ENCODE measurements around the gene CHCHD3.

The CHCHD3 gene

GRCh38 chr7:133081599-133082389 lies at the start of gene CHCHD3:
CHCHD3 (minus strand) TSS chr7:133082090; CDS start chr7:133081937, 153 bp downstream.
- no peaks in the 10 kb centered on the region for H3K9me3 Mint-ChIP-seq
- intact Hi-C loops (cut with micrococcal nuclease), result loop anchor here (2.0 to 5.0 kb wide), 3 partner anchors 171 to 1236 kb away; partner anchors contain the start of genes EXOC4, LRGUK and SLC35B4
- no peaks in the 10 kb centered on the region for H3K27me3 Mint-ChIP-seq
- H3K4me1 Mint-ChIP-seq (ENCODE audit: low read depth), result peaks cover 19% of the 10 kb centered on the region
- H3K4me3 Mint-ChIP-seq, result peak within 1 kb of the TSS; percentile 80
- H3K36me3 Mint-ChIP-seq (ENCODE audit: low read depth), result peaks cover 5% of the 10 kb centered on the region
- peak within 1 kb of the TSS; percentile 93 for H3K27ac Mint-ChIP-seq

DNA sequence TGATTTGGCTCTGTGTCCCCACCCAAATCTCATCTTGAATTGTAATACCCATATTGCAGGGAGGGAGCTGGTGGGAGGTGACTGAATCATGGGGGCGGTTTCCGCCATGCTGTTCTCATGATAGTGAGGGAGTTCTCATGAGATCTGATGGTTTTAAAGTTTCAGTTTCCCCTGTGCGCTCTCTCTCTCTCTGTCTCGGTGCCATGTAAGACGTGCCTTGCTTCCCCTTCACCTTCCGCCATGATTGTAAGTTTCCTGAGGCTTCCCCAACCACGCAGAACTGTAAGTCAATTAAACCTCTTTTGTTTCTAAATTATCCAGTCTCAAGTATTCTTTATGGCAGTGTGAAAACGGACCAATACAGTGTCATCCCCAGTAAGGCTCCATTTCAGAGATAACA lies 48.3 kb upstream of the CHCHD3 start:
- Mint-ChIP-seq H3K4me3 (no peak overlapping the region), H3K36me3 (ENCODE audit: low read depth) (no peaks in the 10 kb centered on the region), H3K9me3 (peaks cover 8% of the 10 kb centered on the region), H3K27ac (no peak overlapping the region), H3K27me3 (no peaks in the 10 kb centered on the region), H3K4me1 (ENCODE audit: low read depth) (no peaks in the 10 kb centered on the region)
- intact Hi-C loops (cut with micrococcal nuclease), result no loop called here

- Mint-ChIP-seq H3K36me3 (ENCODE audit: low read depth) (no peaks in the 10 kb centered on the region), H3K9me3 (peaks cover 8% of the 10 kb centered on the region), H3K27ac (no peak overlapping the region), H3K4me3 (no peak overlapping the region), H3K27me3 (no peaks in the 10 kb centered on the region), H3K4me1 (ENCODE audit: low read depth) (no peaks in the 10 kb centered on the region)
- intact Hi-C loops (cut with micrococcal nuclease), result no loop called here
Observed at GRCh38 chr7:133126422-133126821, 44.5 kb upstream of the CHCHD3 start.

GRCh38 chr7:133124974-133125373 lies 43.1 kb upstream of the CHCHD3 start:
- intact Hi-C loops (cut with micrococcal nuclease), result no loop called here
- Mint-ChIP-seq H3K36me3 (ENCODE audit: low read depth) (no peaks in the 10 kb centered on the region), H3K4me1 (ENCODE audit: low read depth) (no peaks in the 10 kb centered on the region), H3K27me3 (no peaks in the 10 kb centered on the region), H3K27ac (no peak overlapping the region), H3K4me3 (no peak overlapping the region), H3K9me3 (no peaks in the 10 kb centered on the region)

GRCh38 chr7:133121175-133121844 lies 39.4 kb upstream of the CHCHD3 start:
- intact Hi-C loops (cut with micrococcal nuclease), result no loop called here
- Mint-ChIP-seq H3K9me3 (no peaks in the 10 kb centered on the region), H3K36me3 (ENCODE audit: low read depth) (no peaks in the 10 kb centered on the region), H3K27ac (no peak overlapping the region), H3K4me1 (ENCODE audit: low read depth) (no peaks in the 10 kb centered on the region), H3K27me3 (no peaks in the 10 kb centered on the region), H3K4me3 (no peak overlapping the region)

- no peaks in the 10 kb centered on the region for H3K36me3 Mint-ChIP-seq (ENCODE audit: low read depth)
- H3K27ac Mint-ChIP-seq, result no peak overlapping the region
- peaks cover 2% of the 10 kb centered on the region for H3K27me3 Mint-ChIP-seq
- no peaks in the 10 kb centered on the region for H3K9me3 Mint-ChIP-seq
- H3K4me1 Mint-ChIP-seq (ENCODE audit: low read depth), result no peaks in the 10 kb centered on the region
- H3K4me3 Mint-ChIP-seq, result no peak overlapping the region
- intact Hi-C loops (cut with micrococcal nuclease), result no loop called here
Observed at GRCh38 chr7:133119067-133119466, 37.2 kb upstream of the CHCHD3 start.

- intact Hi-C loops (cut with micrococcal nuclease), result no loop called here
- Mint-ChIP-seq H3K36me3 (ENCODE audit: low read depth) (no peaks in the 10 kb centered on the region), H3K27ac (no peak overlapping the region), H3K4me1 (ENCODE audit: low read depth) (no peaks in the 10 kb centered on the region), H3K27me3 (peaks cover 2% of the 10 kb centered on the region), H3K9me3 (no peaks in the 10 kb centered on the region), H3K4me3 (no peak overlapping the region)
Observed at GRCh38 chr7:133118261-133118660, 36.4 kb upstream of the CHCHD3 start.

- Mint-ChIP-seq H3K4me3 (no peak overlapping the region), H3K36me3 (ENCODE audit: low read depth) (no peaks in the 10 kb centered on the region), H3K27ac (no peak overlapping the region), H3K27me3 (peaks cover 2% of the 10 kb centered on the region), H3K9me3 (no peaks in the 10 kb centered on the region), H3K4me1 (ENCODE audit: low read depth) (no peaks in the 10 kb centered on the region)
- intact Hi-C loops (cut with micrococcal nuclease), result no loop called here
Observed at GRCh38 chr7:133117452-133117851, 35.6 kb upstream of the CHCHD3 start.

DNA sequence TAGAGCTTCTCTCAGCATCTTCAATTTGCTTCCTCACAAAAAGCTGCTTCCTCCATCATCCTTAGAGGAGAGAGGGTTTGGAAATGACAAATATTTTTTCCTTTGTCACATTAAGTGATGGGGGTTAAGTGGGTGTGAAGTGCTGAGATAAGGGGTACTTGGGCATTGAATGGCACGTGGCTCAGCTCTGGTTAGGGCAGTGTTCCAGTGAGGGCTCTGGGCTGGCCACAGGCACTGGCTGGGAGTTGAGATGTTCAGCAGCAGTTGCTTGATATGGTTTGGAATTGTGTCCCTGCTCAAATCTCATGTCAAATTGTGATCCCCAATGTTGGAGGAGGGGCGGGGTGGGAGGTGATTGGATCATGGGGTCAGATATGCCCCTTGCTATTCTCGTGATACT lies 33.7 kb upstream of the CHCHD3 start:
- no peaks in the 10 kb centered on the region for H3K9me3 Mint-ChIP-seq
- no peak overlapping the region for H3K4me3 Mint-ChIP-seq

DNA sequence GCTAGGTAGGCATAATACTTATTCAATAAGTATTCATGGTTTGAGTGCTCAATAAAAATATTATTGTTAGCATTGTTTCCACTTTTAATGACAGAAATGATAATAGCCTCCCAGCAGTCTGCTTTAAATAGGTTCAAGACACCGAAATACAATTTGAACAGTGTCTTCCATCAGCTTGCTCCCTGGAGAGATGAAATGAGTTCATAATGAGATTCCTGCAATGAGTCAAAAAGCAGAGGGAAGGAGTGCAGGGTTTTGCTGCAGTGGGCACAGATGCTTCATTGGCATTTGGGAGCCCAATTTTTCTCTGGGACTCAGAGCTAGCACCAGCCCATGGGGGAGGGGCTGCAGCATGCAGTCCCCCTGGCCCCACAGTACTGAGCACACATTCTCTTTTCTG lies 32.6 kb upstream of the CHCHD3 start:
- Mint-ChIP-seq H3K9me3 (no peaks in the 10 kb centered on the region), H3K27me3 (peaks cover 4% of the 10 kb centered on the region), H3K4me1 (ENCODE audit: low read depth) (no peaks in the 10 kb centered on the region), H3K27ac (no peak overlapping the region), H3K36me3 (ENCODE audit: low read depth) (no peaks in the 10 kb centered on the region), H3K4me3 (no peak overlapping the region)
- intact Hi-C loops (cut with micrococcal nuclease), result no loop called here

More for the DNA sequence above, 33.7 kb upstream of the CHCHD3 start:
- intact Hi-C loops (cut with micrococcal nuclease), result no loop called here
- no peak overlapping the region for H3K27ac Mint-ChIP-seq
- H3K36me3 Mint-ChIP-seq (ENCODE audit: low read depth), result no peaks in the 10 kb centered on the region
- H3K27me3 Mint-ChIP-seq, result peaks cover 2% of the 10 kb centered on the region
- no peaks in the 10 kb centered on the region for H3K4me1 Mint-ChIP-seq (ENCODE audit: low read depth)

GRCh38 chr7:133112976-133113375 lies 31.1 kb upstream of the CHCHD3 start:
- intact Hi-C loops (cut with micrococcal nuclease), result no loop called here
- peaks cover 8% of the 10 kb centered on the region for H3K9me3 Mint-ChIP-seq
- H3K27me3 Mint-ChIP-seq, result peaks cover 4% of the 10 kb centered on the region
- no peak overlapping the region for H3K4me3 Mint-ChIP-seq
- H3K4me1 Mint-ChIP-seq (ENCODE audit: low read depth), result no peaks in the 10 kb centered on the region
- H3K36me3 Mint-ChIP-seq (ENCODE audit: low read depth), result no peaks in the 10 kb centered on the region
- H3K27ac Mint-ChIP-seq, result no peak overlapping the region

DNA sequence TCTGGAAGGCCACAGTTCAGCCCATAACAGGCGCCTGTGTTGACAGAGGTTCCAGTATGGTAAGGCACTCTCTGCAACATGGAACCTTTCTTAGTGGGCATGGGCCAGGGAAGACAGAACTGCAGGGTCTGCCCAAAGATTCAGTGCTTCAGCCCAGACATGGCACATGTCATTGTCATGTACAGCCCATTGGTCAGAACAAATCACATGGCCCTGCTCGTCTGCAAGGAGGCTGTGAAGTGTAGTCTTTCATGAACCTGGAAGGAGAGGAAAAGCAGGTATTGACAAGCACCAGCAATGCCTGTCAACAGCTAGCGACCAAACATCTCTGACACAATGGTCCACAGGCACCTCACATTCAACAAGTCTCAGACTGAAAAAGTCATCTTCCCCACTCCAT lies 30.4 kb upstream of the CHCHD3 start:
- Mint-ChIP-seq H3K27ac (no peak overlapping the region), H3K36me3 (ENCODE audit: low read depth) (no peaks in the 10 kb centered on the region), H3K4me1 (ENCODE audit: low read depth) (no peaks in the 10 kb centered on the region), H3K27me3 (peaks cover 4% of the 10 kb centered on the region), H3K4me3 (no peak overlapping the region), H3K9me3 (peaks cover 9% of the 10 kb centered on the region)
- intact Hi-C loops (cut with micrococcal nuclease), result no loop called here

DNA sequence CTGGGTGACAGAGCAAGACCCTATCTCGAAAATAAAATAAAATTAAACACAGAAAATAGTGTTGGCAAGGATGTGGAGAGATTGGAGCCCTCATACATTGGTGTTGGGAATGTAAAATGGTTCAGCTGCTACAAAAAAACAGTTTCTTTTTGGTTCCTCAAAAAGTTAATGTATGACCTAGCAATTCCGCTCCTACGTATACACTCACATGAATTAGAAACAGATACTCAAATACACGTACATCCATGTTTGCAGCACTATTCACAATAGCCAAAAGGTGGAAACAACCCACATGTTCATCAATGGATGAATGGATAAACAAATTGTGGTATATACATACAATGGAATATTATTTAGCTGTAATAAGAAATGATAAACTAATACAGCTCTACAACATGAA lies 28.4 kb upstream of the CHCHD3 start:
- intact Hi-C loops (cut with micrococcal nuclease), result no loop called here
- no peaks in the 10 kb centered on the region for H3K4me1 Mint-ChIP-seq (ENCODE audit: low read depth)
- H3K9me3 Mint-ChIP-seq, result peaks cover 9% of the 10 kb centered on the region
- no peaks in the 10 kb centered on the region for H3K36me3 Mint-ChIP-seq (ENCODE audit: low read depth)
- H3K27ac Mint-ChIP-seq, result no peak overlapping the region
- no peak overlapping the region for H3K4me3 Mint-ChIP-seq
- peaks cover 3% of the 10 kb centered on the region for H3K27me3 Mint-ChIP-seq

- no peak overlapping the region for H3K4me3 Mint-ChIP-seq
- H3K9me3 Mint-ChIP-seq, result peaks cover 9% of the 10 kb centered on the region
- intact Hi-C loops (cut with micrococcal nuclease), result no loop called here
- no peak overlapping the region for H3K27ac Mint-ChIP-seq
- no peaks in the 10 kb centered on the region for H3K36me3 Mint-ChIP-seq (ENCODE audit: low read depth)
- peaks cover 3% of the 10 kb centered on the region for H3K27me3 Mint-ChIP-seq
- no peaks in the 10 kb centered on the region for H3K4me1 Mint-ChIP-seq (ENCODE audit: low read depth)
Observed at GRCh38 chr7:133109816-133110215, 27.9 kb upstream of the CHCHD3 start.
